ENCODE data around the gene LONP1.

The LONP1 gene

GRCh38 chr19:5694956-5695648 is 24.8 kb downstream of the LONP1 start:
- DNase-seq (ENCODE audit: low read depth) = no peak
- no peak overlapping the region for H3K4me3 ChIP-seq (ENCODE audit: low read depth, low read length)
- no peak for TF ChIP-seq CTCF (IDR thresholded peaks at IDR 0.05; ENCODE audit: low read depth, low read length)
- no peak for TF ChIP-seq MYC (IDR thresholded peaks at IDR 0.05; ENCODE audit: low read depth, low read length)
- peak; percentile 16 for TF ChIP-seq POLR2A (IDR thresholded peaks at IDR 0.05; ENCODE audit: extremely low read depth, insufficient read length)

- no peak for DNase-seq (ENCODE audit: low read depth)
- TF ChIP-seq CTCF (IDR thresholded peaks at IDR 0.05; ENCODE audit: low read depth, low read length) (no peak), MYC (IDR thresholded peaks at IDR 0.05; ENCODE audit: low read depth, low read length) (no peak), POLR2A (IDR thresholded peaks at IDR 0.05; ENCODE audit: extremely low read depth, insufficient read length) (no peak), MAX (IDR thresholded peaks at IDR 0.05; ENCODE audit: low read depth, low read length) (no peak)
- H3K4me3 ChIP-seq (ENCODE audit: low read depth, low read length) = no peak overlapping the region
Measured at GRCh38 chr19:5694167-5694955, 25.6 kb downstream of the LONP1 start.

- no peak overlapping the region for H3K4me3 ChIP-seq (ENCODE audit: low read depth, low read length)
- DNase-seq (ENCODE audit: low read depth) = peak; percentile 25
- TF ChIP-seq POLR2A (IDR thresholded peaks at IDR 0.05; ENCODE audit: extremely low read depth, insufficient read length) = peak; percentile 18
- no peak for TF ChIP-seq MYC (IDR thresholded peaks at IDR 0.05; ENCODE audit: low read depth, low read length)
Measured at GRCh38 chr19:5693195-5694166, 26.5 kb downstream of the LONP1 start.

GRCh38 chr19:5692723-5693194 is 27.2 kb downstream of the LONP1 start:
- H3K4me3 ChIP-seq (ENCODE audit: low read depth, low read length) = no peak overlapping the region
- TF ChIP-seq CTCF (IDR thresholded peaks at IDR 0.05; ENCODE audit: low read depth, low read length) (no peak), MAX (IDR thresholded peaks at IDR 0.05; ENCODE audit: low read depth, low read length) (no peak), MYC (IDR thresholded peaks at IDR 0.05; ENCODE audit: low read depth, low read length) (no peak), POLR2A (IDR thresholded peaks at IDR 0.05; ENCODE audit: extremely low read depth, insufficient read length) (no peak)
- DNase-seq (ENCODE audit: low read depth) = peak; percentile 43

GRCh38 chr19:5691822-5692722 is 27.9 kb downstream of the LONP1 start:
- DNase-seq (ENCODE audit: low read depth) = peak; percentile 34
- peak overlapping the region; percentile 85 for H3K4me3 ChIP-seq (ENCODE audit: low read depth, low read length)
- peak; percentile 10 for TF ChIP-seq POLR2A (IDR thresholded peaks at IDR 0.05; ENCODE audit: extremely low read depth, insufficient read length)
- no peak for TF ChIP-seq CTCF (IDR thresholded peaks at IDR 0.05; ENCODE audit: low read depth, low read length)

Measured in NB4 (cell line).